ENCODE measurements around the gene GABBR2.

The GABBR2 gene

GRCh38 chr9:98551511-98552286 is 157.0 kb downstream of the GABBR2 start:
- no peak overlapping the region for H3K27ac ChIP-seq
- TF ChIP-seq CTCF (conservative IDR thresholded peaks at IDR 0.05), result no peak

GRCh38 chr9:98550206-98550820 is 158.4 kb downstream of the GABBR2 start:
- H3K27ac ChIP-seq, result no peak overlapping the region

GRCh38 chr9:98549401-98549800 is 159.3 kb downstream of the GABBR2 start:
- no peak overlapping the region for H3K27ac ChIP-seq
- no peak for TF ChIP-seq CTCF (conservative IDR thresholded peaks at IDR 0.05)

More at GRCh38 chr9:98550206-98550820, 158.4 kb downstream of the GABBR2 start:
- no peak for TF ChIP-seq CTCF (conservative IDR thresholded peaks at IDR 0.05)

GRCh38 chr9:98547606-98548005 is 161.1 kb downstream of the GABBR2 start:
- no peak for TF ChIP-seq CTCF (conservative IDR thresholded peaks at IDR 0.05)

GRCh38 chr9:98545021-98545420 is 163.7 kb downstream of the GABBR2 start:
- no peak for TF ChIP-seq CTCF (conservative IDR thresholded peaks at IDR 0.05)
- no peak overlapping the region for H3K27ac ChIP-seq

More at GRCh38 chr9:98547606-98548005, 161.1 kb downstream of the GABBR2 start:
- H3K27ac ChIP-seq, result no peak overlapping the region

- no peak overlapping the region for H3K27ac ChIP-seq
- TF ChIP-seq CTCF (conservative IDR thresholded peaks at IDR 0.05), result no peak
Observed at GRCh38 chr9:98541684-98542230, 167.0 kb downstream of the GABBR2 start.

GRCh38 chr9:98540476-98540875 is 168.3 kb downstream of the GABBR2 start:
- TF ChIP-seq CTCF (conservative IDR thresholded peaks at IDR 0.05), result no peak
- no peak overlapping the region for H3K27ac ChIP-seq

All from VCaP (cell line).